SU-DHL-6 (cell line): Measurements from ENCODE around the gene SLU7.

ENCODE experiments used
- EZH2phosphoT487 ChIP-seq: fragments of 200-600 bp; sonication (generic), shearing (Covaris generic); conservative IDR thresholded peaks from 2 replicates; pipeline ENCODE4 v1.6.1; 2018; ENCODE audit warnings: mild to moderate bottlenecking, antibody characterized with exemption, low read length, moderate library complexity, mixed read lengths
- TF ChIP-seq, protein P1 (sequence below): fragments of 200-600 bp; sonication (generic); IDR thresholded peaks from one replicate; pipeline ENCODE4 v1.5.1; 2017; ENCODE audit warnings: antibody characterized with exemption, mild to moderate bottlenecking, low read length, moderate library complexity; ENCODE audit not compliant: insufficient read depth, poor library complexity, severe bottlenecking

DNA sequence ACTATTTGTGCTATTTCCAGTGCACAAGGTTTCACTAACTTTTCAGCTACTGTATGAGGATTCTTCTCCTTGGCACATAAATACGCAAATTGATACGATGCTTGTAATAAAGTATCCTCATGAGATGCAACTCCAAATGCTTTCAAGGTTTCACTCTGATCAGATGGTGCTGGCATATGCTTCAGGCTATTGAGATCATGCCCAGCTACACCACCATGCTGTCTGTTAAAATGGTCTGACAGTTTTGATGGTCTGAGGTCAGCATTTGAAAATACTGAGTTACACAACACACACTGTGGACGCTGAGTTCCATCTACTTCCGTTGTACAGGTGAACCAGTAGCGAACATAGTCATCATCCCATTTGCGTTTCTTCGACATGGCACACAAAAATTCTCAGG, 23.8 kb downstream of the SLU7 start:
- TF ChIP-seq, protein P1, sequence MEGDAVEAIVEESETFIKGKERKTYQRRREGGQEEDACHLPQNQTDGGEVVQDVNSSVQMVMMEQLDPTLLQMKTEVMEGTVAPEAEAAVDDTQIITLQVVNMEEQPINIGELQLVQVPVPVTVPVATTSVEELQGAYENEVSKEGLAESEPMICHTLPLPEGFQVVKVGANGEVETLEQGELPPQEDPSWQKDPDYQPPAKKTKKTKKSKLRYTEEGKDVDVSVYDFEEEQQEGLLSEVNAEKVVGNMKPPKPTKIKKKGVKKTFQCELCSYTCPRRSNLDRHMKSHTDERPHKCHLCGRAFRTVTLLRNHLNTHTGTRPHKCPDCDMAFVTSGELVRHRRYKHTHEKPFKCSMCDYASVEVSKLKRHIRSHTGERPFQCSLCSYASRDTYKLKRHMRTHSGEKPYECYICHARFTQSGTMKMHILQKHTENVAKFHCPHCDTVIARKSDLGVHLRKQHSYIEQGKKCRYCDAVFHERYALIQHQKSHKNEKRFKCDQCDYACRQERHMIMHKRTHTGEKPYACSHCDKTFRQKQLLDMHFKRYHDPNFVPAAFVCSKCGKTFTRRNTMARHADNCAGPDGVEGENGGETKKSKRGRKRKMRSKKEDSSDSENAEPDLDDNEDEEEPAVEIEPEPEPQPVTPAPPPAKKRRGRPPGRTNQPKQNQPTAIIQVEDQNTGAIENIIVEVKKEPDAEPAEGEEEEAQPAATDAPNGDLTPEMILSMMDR, result no peak
- TF ChIP-seq EZH2phosphoT487, result no peak
